SU-DHL-6 (cell line): Measurements from ENCODE around the gene IP6K2.

Experiments used
- CTCF ChIP-seq: fragments of 200-600 bp; sonication (generic); IDR thresholded peaks from one replicate; pipeline ENCODE4 v1.5.1; 2017; ENCODE audit warnings: antibody characterized with exemption, mild to moderate bottlenecking, low read length, moderate library complexity; ENCODE audit not compliant: insufficient read depth, poor library complexity, severe bottlenecking
- EZH2phosphoT487 ChIP-seq: fragments of 200-600 bp; sonication (generic), shearing (Covaris generic); conservative IDR thresholded peaks from 2 replicates; pipeline ENCODE4 v1.6.1; 2018; ENCODE audit warnings: mild to moderate bottlenecking, antibody characterized with exemption, low read length, moderate library complexity, mixed read lengths

GRCh38 chr3:48711727-48712126 lies 5.3 kb downstream of the IP6K2 start:
- TF ChIP-seq CTCF (no peak), EZH2phosphoT487 (no peak)
